Sigmoid colon (tissue), 7 donors: ENCODE data around the gene SLC38A3. TPM values are rescaled to one million over a fixed set of nuclear protein-coding genes. Genes with fewer than 3 reads are reported as not detected.

ENCODE experiments used
- DNase-seq: peaks from one replicate; pipeline ENCODE4 v3.0.0-alpha.2; 2019
- H3K27ac ChIP-seq, 4 donors: fragments of 200-600 bp; sonication (generic); one replicate each; pipeline ENCODE4 v1.5.1; 2016 to 2019; ENCODE audit warnings: mild to moderate bottlenecking in 1 of 4
- H3K27me3 ChIP-seq, 3 donors: fragments of 200-600 bp; sonication (generic); one replicate each; pipeline ENCODE4 v1.5.1; 2019; ENCODE audit warnings: mild to moderate bottlenecking in 1 of 3
- H3K36me3 ChIP-seq, 4 donors: fragments of 200-600 bp; sonication (generic); one replicate each; pipeline ENCODE4 v1.5.1; 2016 to 2019
- H3K4me1 ChIP-seq, 4 donors: fragments of 200-600 bp; sonication (generic); one replicate each; pipeline ENCODE4 v1.5.1; 2017 to 2019
- H3K4me3 ChIP-seq, 4 donors: fragments of 200-600 bp; sonication (generic); one replicate each; pipeline ENCODE4 v1.5.1; 2017 to 2019; ENCODE audit warnings: mild to moderate bottlenecking in 2 of 4, moderate library complexity in 1 of 4
- H3K9me3 ChIP-seq, 4 donors: fragments of 200-600 bp in 3 of 4; sonication (generic) in 3 of 4; one replicate each; pipeline versions ENCODE4 v1.5.1 to v1.6.1; 2013 to 2019
- CTCF ChIP-seq, 4 experiments: fragments of 450-650 bp in 3 of 4; fragments of 200-600 bp in 1 of 4; IDR thresholded peaks; one replicate each; pipeline ENCODE4 v1.5.1; 2016 to 2019; ENCODE audit warnings: antibody characterized with exemption in 4 of 4, mild to moderate bottlenecking in 3 of 4, moderate library complexity in 2 of 4
- EP300 ChIP-seq, 4 donors: sonication (generic); formaldehyde crosslinking; IDR thresholded peaks; one replicate each; pipeline ENCODE4 v1.6.1; 2017; ENCODE audit warnings: antibody characterized with exemption in 4 of 4
- POLR2A ChIP-seq, 2 donors: fragments of 450-650 bp; IDR thresholded peaks; one replicate each; pipeline ENCODE4 v1.6.1; 2016; ENCODE audit warnings: antibody characterized with exemption in 2 of 2, mild to moderate bottlenecking in 2 of 2, moderate library complexity in 2 of 2
- POLR2AphosphoS5 ChIP-seq, 4 donors: sonication (generic); formaldehyde crosslinking; IDR thresholded peaks; one replicate each; pipeline ENCODE4 v1.6.1; 2017; ENCODE audit warnings: antibody characterized with exemption in 4 of 4
- WGBS, 2 donors: extraction: QIAGEN DNeasy Blood & Tissue Kit; methylation state at CpG; one replicate each; pipeline ENCODE4 v1.1.7; 2013; 5-methylcytosine and 5-hydroxymethylcytosine counted together
- intact Hi-C: fragments of 100-400 bp; cut with DNase I; formaldehyde crosslinking; loops from one replicate; pipeline ENCODE4 v1.15.1; 2023
- polyA plus RNA-seq, 3 donors: library from polyadenylated mRNA; stranded (reverse); fragments of 200-250 nt; gene quantifications; one replicate each; pipeline ENCODE4 v1.2.3, GENCODE V29; 2013
- total RNA-seq, 4 donors: library from RNA; depleted of rRNA; stranded (reverse); fragments of >200 nt; gene quantifications; one replicate each; pipeline ENCODE4 v1.1.0, GENCODE V29; 2016
- donor health status: healthy with polysubstance abuse.
- donor health status: Bipolar disorder and iron deficiency.
- donor health status: healthy.

The SLC38A3 gene
- total and polyA plus RNA-seq, 7 donors: 0.07 to 0.28 TPM; not detected in 5

GRCh38 chr3:50168791-50169190, 36.3 kb upstream of the SLC38A3 start:
- peaks cover 0 to 3% (median under 1%) of the 10 kb centered on the region in 4 donors for H3K36me3 ChIP-seq
- peak overlapping the region; percentile 16 to 91 (median 88) for H3K27ac ChIP-seq
- H3K9me3 ChIP-seq: no peaks in the 10 kb centered on the region
- H3K4me1 ChIP-seq: peaks cover 0 to 69% (median 59%) of the 10 kb centered on the region in 4 donors
- DNase-seq: no peak
- intact Hi-C loops: no loop called here
- 91 to 93% methylated on average over 6 of the region's 6 CpGs for WGBS, 2 donors
- H3K27me3 ChIP-seq: no peaks in the 10 kb centered on the region
- no peak overlapping the region for H3K4me3 ChIP-seq
- TF ChIP-seq EP300 (IDR thresholded peaks at IDR 0.05) (no peak), POLR2AphosphoS5 (IDR thresholded peaks at IDR 0.05) (no peak), POLR2A (IDR thresholded peaks at IDR 0.05) (no peak), CTCF (IDR thresholded peaks at IDR 0.05) (no peak)

- no peak overlapping the region for H3K4me3 ChIP-seq
- 64 to 83% methylated on average over 11 of the region's 11 CpGs for WGBS, 2 donors
- peaks cover 0 to 64% (median 54%) of the 10 kb centered on the region in 4 donors for H3K4me1 ChIP-seq
- no peaks in the 10 kb centered on the region for H3K9me3 ChIP-seq
- no peaks in the 10 kb centered on the region for H3K27me3 ChIP-seq
- peaks cover 0 to 8% (median 3%) of the 10 kb centered on the region in 4 donors for H3K36me3 ChIP-seq
- TF ChIP-seq POLR2A (IDR thresholded peaks at IDR 0.05) (no peak), CTCF (IDR thresholded peaks at IDR 0.05) (no peak), POLR2AphosphoS5 (IDR thresholded peaks at IDR 0.05) (no peak), EP300 (IDR thresholded peaks at IDR 0.05) (no peak)
- peak overlapping the region in 3 of 4 donors; percentile 44 to 90 (median 86) for H3K27ac ChIP-seq
- intact Hi-C loops: no loop called here
- no peak for DNase-seq
Measured at GRCh38 chr3:50169232-50169832, 35.7 kb upstream of the SLC38A3 start.

GRCh38 chr3:50169858-50170257, 35.2 kb upstream of the SLC38A3 start:
- peaks cover 0 to 11% (median 4%) of the 10 kb centered on the region in 4 donors for H3K36me3 ChIP-seq
- H3K4me3 ChIP-seq: no peak overlapping the region
- intact Hi-C loops: no loop called here
- peaks cover 0 to 58% (median 48%) of the 10 kb centered on the region in 4 donors for H3K4me1 ChIP-seq
- TF ChIP-seq POLR2AphosphoS5 (IDR thresholded peaks at IDR 0.05): no peak
- no peak for TF ChIP-seq POLR2A (IDR thresholded peaks at IDR 0.05)
- no peak for TF ChIP-seq CTCF (IDR thresholded peaks at IDR 0.05)
- no peak for TF ChIP-seq EP300 (IDR thresholded peaks at IDR 0.05)
- WGBS, 2 donors: 59 to 91% methylated on average over 1 of the region's 1 CpG
- peak overlapping the region; percentile 17 to 90 (median 65) for H3K27ac ChIP-seq
- DNase-seq: no peak
- H3K9me3 ChIP-seq: no peaks in the 10 kb centered on the region
- H3K27me3 ChIP-seq: no peaks in the 10 kb centered on the region

GRCh38 chr3:50170689-50171088, 34.4 kb upstream of the SLC38A3 start:
- WGBS, 2 donors: 80 to 86% methylated on average over 10 of the region's 10 CpGs
- H3K27ac ChIP-seq: peak overlapping the region in 2 of 4 donors; percentile 44 to 90
- no peak overlapping the region for H3K4me3 ChIP-seq
- peaks cover 0 to 19% (median 4%) of the 10 kb centered on the region in 4 donors for H3K36me3 ChIP-seq
- H3K27me3 ChIP-seq: no peaks in the 10 kb centered on the region
- DNase-seq: no peak
- no peaks in the 10 kb centered on the region for H3K9me3 ChIP-seq
- TF ChIP-seq POLR2AphosphoS5 (IDR thresholded peaks at IDR 0.05): peak in 1 of 4 donors; percentile 42
- TF ChIP-seq EP300 (IDR thresholded peaks at IDR 0.05): no peak
- H3K4me1 ChIP-seq: peaks cover 0 to 50% (median 40%) of the 10 kb centered on the region in 4 donors
- intact Hi-C loops: no loop called here

- no peak overlapping the region for H3K4me3 ChIP-seq
- TF ChIP-seq POLR2A (IDR thresholded peaks at IDR 0.05) (no peak), CTCF (IDR thresholded peaks at IDR 0.05) (no peak), POLR2AphosphoS5 (IDR thresholded peaks at IDR 0.05) (no peak), EP300 (IDR thresholded peaks at IDR 0.05) (no peak)
- WGBS, 2 donors: 22 to 69% methylated on average over 21 of the region's 21 CpGs
- peaks cover 0 to 40% (median 30%) of the 10 kb centered on the region in 4 donors for H3K4me1 ChIP-seq
- H3K27me3 ChIP-seq: no peaks in the 10 kb centered on the region
- H3K27ac ChIP-seq: peak overlapping the region in 1 of 4 donors; percentile 4
- intact Hi-C loops: no loop called here
- peaks cover 0 to 21% (median 4%) of the 10 kb centered on the region in 4 donors for H3K36me3 ChIP-seq
- H3K9me3 ChIP-seq: no peaks in the 10 kb centered on the region
- DNase-seq: no peak
Measured at GRCh38 chr3:50171540-50172301, 33.4 kb upstream of the SLC38A3 start.
